KOPT-K1 (cell line): Measurements from ENCODE around the gene KLHL3.
A peak's percentile ranks its signal among the peaks of the same experiment; 100 is the strongest.

Source experiments
- H3K27ac ChIP-seq: fragments of 200-600 bp; sonication (generic); 2 replicates; pipeline ENCODE4 v1.5.1; 2016; ENCODE audit warnings: antibody characterized with exemption, mild to moderate bottlenecking, low read depth, low read length; ENCODE audit not compliant: poor library complexity, severe bottlenecking
- H3K36me3 ChIP-seq: fragments of 200-600 bp; sonication (generic); 2 replicates; pipeline ENCODE4 v1.5.1; 2017; ENCODE audit warnings: antibody characterized with exemption, mild to moderate bottlenecking, low read length, moderate library complexity; ENCODE audit not compliant: insufficient read depth
- H3K9me3 ChIP-seq: fragments of 200-600 bp; sonication (generic); 2 replicates; pipeline ENCODE4 v1.5.1; 2017; ENCODE audit warnings: antibody characterized with exemption, low read length, mild to moderate bottlenecking; ENCODE audit not compliant: insufficient read depth, poor library complexity, severe bottlenecking

The KLHL3 gene

GRCh38 chr5:137754188-137754960 lies 18.5 kb upstream of the KLHL3 start, which contains the start of gene HNRNPA0:
HNRNPA0 (minus strand) TSS chr5:137754363; CDS start chr5:137754066, 297 bp downstream.
- Histone ChIP-seq H3K36me3 (peaks cover 44% of the 10 kb centered on the region), H3K27ac (peak within 1 kb of the TSS; percentile 96), H3K9me3 (no peaks in the 10 kb centered on the region)

GRCh38 chr5:137753691-137754187 lies 17.9 kb upstream of the KLHL3 start:
- H3K27ac ChIP-seq: peak overlapping the region; percentile 96
- H3K9me3 ChIP-seq: no peaks in the 10 kb centered on the region
- peaks cover 51% of the 10 kb centered on the region for H3K36me3 ChIP-seq

- Histone ChIP-seq H3K36me3 (peaks cover 56% of the 10 kb centered on the region), H3K27ac (peak overlapping the region; percentile 96), H3K9me3 (no peaks in the 10 kb centered on the region)
Observed at GRCh38 chr5:137752905-137753690, 17.2 kb upstream of the KLHL3 start.

GRCh38 chr5:137751869-137752491 lies 16.1 kb upstream of the KLHL3 start:
- peaks cover 56% of the 10 kb centered on the region for H3K36me3 ChIP-seq
- H3K27ac ChIP-seq: peak overlapping the region; percentile 96
- no peaks in the 10 kb centered on the region for H3K9me3 ChIP-seq

DNA sequence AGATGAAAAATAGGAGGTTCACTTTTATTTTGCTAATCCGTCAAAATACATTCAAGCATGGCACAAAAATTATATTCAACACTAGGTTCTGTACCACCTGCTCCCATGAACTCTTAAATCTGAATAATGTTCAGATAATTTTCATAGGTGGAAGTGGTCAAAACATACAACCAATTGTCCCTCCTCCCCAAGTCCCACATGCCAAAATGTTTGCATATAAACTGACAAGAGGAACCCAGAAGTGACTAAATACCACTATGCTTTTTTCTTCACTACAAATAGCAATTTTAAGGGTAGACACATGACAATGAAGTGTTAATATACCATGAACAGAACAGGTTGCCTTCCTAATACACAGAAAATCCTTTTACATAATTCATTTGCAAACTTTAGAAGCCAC lies 14.5 kb upstream of the KLHL3 start:
- Histone ChIP-seq H3K9me3 (no peaks in the 10 kb centered on the region), H3K27ac (no peak overlapping the region), H3K36me3 (peaks cover 56% of the 10 kb centered on the region)

DNA sequence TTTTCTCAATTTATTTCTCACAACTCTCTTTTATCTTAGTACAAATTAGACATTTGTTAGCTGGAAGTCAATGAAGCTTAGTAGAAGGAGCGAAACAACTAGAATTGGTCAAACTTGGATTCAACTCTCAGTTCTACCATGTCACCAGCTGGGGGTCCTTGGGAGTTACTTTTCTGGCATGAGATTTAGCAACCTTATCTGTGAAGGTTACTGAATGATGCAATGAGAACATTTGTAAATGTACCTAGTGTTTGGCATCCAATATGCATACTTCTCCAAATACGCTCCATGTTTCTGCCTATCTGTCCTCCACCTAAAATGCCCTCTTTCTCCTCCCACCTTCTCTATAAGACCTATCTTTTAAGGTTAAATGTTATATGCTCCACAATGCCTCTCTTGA lies 12.0 kb upstream of the KLHL3 start:
- Histone ChIP-seq H3K36me3 (peaks cover 46% of the 10 kb centered on the region), H3K9me3 (no peaks in the 10 kb centered on the region), H3K27ac (no peak overlapping the region)

DNA sequence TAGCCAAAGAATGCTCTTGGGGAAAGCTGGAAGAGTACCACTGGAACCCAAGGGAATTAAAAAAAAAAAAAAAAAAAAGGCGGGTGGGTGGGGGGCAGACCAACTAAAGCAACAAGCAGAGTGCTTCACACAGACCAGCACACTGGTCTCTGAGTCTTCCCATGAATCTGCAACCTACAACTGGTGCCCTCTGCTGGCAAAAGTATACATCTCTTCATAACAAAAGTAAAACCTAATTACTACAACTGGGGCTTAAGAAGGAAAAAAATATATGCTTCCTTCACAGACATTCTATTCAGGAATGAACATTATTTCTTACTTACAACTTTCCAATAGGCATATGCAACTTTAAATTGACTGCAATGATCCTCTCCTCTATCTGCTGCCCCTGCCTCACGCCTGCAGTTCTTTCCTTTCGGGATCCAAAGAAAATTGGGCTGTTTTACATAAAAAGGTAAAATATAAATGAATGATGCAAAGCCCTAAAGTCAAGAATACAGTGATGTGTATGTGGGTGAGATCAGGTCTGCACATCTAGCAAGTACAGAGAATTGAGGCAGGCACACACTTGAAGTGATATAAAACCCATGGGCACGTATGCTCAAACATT lies 7.2 kb upstream of the KLHL3 start:
- peaks cover 9% of the 10 kb centered on the region for H3K9me3 ChIP-seq
- H3K36me3 ChIP-seq: no peaks in the 10 kb centered on the region
- no peak overlapping the region for H3K27ac ChIP-seq

- Histone ChIP-seq H3K27ac (no peak overlapping the region), H3K36me3 (no peaks in the 10 kb centered on the region), H3K9me3 (peaks cover 12% of the 10 kb centered on the region)
Observed at GRCh38 chr5:137741718-137742117, 5.8 kb upstream of the KLHL3 start.

GRCh38 chr5:137739737-137740136 lies 3.8 kb upstream of the KLHL3 start:
- Histone ChIP-seq H3K27ac (no peak overlapping the region), H3K36me3 (no peaks in the 10 kb centered on the region), H3K9me3 (peaks cover 12% of the 10 kb centered on the region)

DNA sequence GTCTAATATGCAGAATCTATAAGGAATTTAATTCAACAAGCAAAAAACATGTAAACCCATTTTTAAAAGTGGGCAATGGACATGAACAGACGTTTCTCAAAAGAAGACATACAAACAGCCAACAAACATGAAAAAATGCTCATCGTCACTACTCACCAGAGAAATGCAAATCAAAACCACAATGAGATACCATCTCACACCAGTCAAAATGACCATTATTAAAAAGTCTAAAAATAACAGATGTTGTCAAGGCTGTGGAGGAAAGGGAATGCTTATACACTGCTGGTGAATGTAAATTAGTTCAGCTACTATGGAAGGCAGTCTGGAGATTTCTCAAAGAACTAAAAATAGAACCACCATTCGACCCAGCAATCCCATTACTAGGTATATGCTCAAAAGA lies 3.1 kb upstream of the KLHL3 start:
- peaks cover 12% of the 10 kb centered on the region for H3K9me3 ChIP-seq
- H3K36me3 ChIP-seq: no peaks in the 10 kb centered on the region
- no peak overlapping the region for H3K27ac ChIP-seq

- H3K36me3 ChIP-seq: no peaks in the 10 kb centered on the region
- H3K27ac ChIP-seq: peak overlapping the region; percentile 52
- peaks cover 12% of the 10 kb centered on the region for H3K9me3 ChIP-seq
Observed at GRCh38 chr5:137737349-137738131, 1.7 kb upstream of the KLHL3 start.

DNA sequence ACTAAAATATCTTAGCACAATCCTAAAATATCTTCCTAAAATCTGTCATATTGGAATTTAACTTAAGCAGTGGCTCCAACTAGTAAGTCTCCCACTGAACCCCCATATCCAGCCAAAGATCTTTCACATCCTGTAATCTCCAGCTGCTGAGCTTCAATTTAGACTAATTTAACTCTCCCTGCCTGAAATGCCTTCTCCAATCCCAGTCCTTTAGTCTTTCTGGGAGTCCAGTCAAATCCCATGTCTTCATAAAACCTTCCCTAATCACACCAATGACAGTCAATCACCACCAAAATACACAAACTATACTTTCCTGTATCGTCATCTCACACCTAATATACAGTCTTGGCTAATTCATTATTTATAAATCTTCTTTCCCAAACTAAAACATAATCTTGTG lies 607 bp upstream of the KLHL3 start:
- H3K27ac ChIP-seq: peak overlapping the region; percentile 52
- no peaks in the 10 kb centered on the region for H3K36me3 ChIP-seq
- peaks cover 12% of the 10 kb centered on the region for H3K9me3 ChIP-seq

- Histone ChIP-seq H3K27ac (peak overlapping the region; percentile 72), H3K9me3 (peaks cover 12% of the 10 kb centered on the region), H3K36me3 (no peaks in the 10 kb centered on the region)
Observed at GRCh38 chr5:137734962-137735554, 831 bp downstream of the KLHL3 start.

DNA sequence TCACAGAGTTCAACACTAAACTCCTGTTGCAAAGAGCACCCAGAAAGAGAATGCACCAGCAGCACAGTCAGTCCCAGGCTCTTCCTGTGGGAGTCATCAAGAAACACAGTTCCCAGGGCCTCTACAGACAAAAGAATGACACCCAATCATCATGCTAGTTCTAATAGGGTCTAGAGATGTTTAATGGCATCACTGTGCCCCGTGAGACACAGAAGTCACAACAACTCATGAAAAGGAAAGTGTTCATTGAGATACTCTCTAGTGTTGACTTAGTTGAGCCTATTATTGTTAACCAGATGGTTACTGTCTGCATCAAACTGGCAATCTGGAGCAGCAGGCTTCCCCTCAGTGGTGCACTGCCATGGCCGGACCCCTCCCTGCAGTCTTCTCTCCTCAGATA lies 1.6 kb downstream of the KLHL3 start:
- peaks cover 12% of the 10 kb centered on the region for H3K9me3 ChIP-seq
- H3K27ac ChIP-seq: peak overlapping the region; percentile 72
- H3K36me3 ChIP-seq: no peaks in the 10 kb centered on the region
